ENCODE data around the gene VSTM2L.
A peak's percentile ranks its signal among the peaks of the same experiment; 100 is the strongest.

Gene VSTM2L

DNA sequence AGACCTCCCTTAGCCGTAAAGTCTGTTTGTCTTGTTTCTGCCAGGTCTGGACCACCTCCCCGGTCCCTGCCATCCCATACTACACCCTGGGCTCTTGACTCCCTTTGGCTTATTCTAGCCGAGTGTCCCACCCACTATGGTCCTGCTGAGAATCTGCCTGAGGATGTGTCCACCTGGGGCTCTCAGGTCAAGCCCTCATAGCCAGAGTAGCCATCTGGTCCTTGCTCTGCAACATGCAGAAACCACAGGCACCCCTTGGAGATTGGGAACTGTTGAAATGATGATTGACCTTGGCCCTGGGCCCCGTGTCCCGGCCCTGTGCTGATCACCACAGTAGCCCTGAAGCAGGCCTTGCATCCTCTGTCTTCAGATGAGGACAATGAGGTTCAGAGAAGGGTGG, 44.0 kb downstream of the VSTM2L start:
- H3K4me3 ChIP-seq (ENCODE audit: control insufficient read depth, low read depth, low read length) = no peak overlapping the region
- TF ChIP-seq, protein P1, sequence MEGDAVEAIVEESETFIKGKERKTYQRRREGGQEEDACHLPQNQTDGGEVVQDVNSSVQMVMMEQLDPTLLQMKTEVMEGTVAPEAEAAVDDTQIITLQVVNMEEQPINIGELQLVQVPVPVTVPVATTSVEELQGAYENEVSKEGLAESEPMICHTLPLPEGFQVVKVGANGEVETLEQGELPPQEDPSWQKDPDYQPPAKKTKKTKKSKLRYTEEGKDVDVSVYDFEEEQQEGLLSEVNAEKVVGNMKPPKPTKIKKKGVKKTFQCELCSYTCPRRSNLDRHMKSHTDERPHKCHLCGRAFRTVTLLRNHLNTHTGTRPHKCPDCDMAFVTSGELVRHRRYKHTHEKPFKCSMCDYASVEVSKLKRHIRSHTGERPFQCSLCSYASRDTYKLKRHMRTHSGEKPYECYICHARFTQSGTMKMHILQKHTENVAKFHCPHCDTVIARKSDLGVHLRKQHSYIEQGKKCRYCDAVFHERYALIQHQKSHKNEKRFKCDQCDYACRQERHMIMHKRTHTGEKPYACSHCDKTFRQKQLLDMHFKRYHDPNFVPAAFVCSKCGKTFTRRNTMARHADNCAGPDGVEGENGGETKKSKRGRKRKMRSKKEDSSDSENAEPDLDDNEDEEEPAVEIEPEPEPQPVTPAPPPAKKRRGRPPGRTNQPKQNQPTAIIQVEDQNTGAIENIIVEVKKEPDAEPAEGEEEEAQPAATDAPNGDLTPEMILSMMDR (conservative IDR thresholded peaks at IDR 0.05; ENCODE audit: control insufficient read depth, insufficient read depth, low read depth, low read length) = no peak
- DNase-seq (ENCODE audit: low read depth) = no peak

DNA sequence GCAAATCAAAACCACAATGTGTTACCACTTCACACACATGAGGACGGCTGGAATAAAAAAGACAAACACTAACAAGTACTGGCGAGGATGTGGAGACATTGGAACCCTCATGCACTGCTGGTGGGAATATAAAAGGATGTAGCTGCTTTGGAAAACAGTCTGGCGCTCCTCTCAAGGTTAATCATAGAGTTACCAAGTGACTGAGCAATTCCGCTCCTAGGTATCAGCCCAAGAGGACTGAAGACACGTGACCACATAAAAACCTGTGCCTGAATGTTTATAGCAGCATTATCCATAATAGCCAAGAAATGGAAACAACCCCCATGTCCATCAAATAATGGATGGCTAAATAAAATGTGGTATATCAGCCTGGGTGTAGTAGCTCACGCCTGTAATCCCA, 45.0 kb downstream of the VSTM2L start:
- DNase-seq (ENCODE audit: low read depth) = no peak
- TF ChIP-seq, protein P1 (conservative IDR thresholded peaks at IDR 0.05; ENCODE audit: control insufficient read depth, insufficient read depth, low read depth, low read length) = no peak
- H3K4me3 ChIP-seq (ENCODE audit: control insufficient read depth, low read depth, low read length) = no peak overlapping the region

- TF ChIP-seq, protein P1 (conservative IDR thresholded peaks at IDR 0.05; ENCODE audit: control insufficient read depth, insufficient read depth, low read depth, low read length) = no peak
- peak; percentile 46 for DNase-seq (ENCODE audit: low read depth)
- no peak overlapping the region for H3K4me3 ChIP-seq (ENCODE audit: control insufficient read depth, low read depth, low read length)
Observed at GRCh38 chr20:37948956-37949355, 46.0 kb downstream of the VSTM2L start.

DNA sequence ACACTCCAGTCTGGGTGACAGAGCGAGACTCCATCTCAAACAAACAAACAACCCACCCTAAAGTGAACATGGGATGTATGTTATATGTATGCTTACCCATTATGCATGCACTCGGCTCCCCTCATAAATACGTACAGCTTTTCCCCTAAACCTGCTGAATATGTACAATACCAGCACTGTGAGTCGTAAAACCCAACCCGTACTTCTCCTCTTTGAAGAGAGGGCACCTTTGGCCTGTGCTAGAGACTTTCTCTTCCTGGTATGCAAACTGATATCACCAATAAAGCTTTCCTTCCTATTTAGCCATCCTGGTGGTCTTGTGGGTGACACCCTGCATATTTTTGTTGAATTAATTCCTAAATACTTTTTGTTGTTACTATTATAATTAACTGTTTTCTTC, 51.3 kb downstream of the VSTM2L start:
- H3K4me3 ChIP-seq (ENCODE audit: control insufficient read depth, low read depth, low read length) = no peak overlapping the region
- TF ChIP-seq, protein P1 (conservative IDR thresholded peaks at IDR 0.05; ENCODE audit: control insufficient read depth, insufficient read depth, low read depth, low read length) = no peak
- no peak for DNase-seq (ENCODE audit: low read depth)

- H3K4me3 ChIP-seq (ENCODE audit: control insufficient read depth, low read depth, low read length) = no peak overlapping the region
- DNase-seq (ENCODE audit: low read depth) = no peak
- TF ChIP-seq, protein P1 (conservative IDR thresholded peaks at IDR 0.05; ENCODE audit: control insufficient read depth, insufficient read depth, low read depth, low read length) = no peak
Observed at GRCh38 chr20:37954626-37955025, 51.7 kb downstream of the VSTM2L start.

DNA sequence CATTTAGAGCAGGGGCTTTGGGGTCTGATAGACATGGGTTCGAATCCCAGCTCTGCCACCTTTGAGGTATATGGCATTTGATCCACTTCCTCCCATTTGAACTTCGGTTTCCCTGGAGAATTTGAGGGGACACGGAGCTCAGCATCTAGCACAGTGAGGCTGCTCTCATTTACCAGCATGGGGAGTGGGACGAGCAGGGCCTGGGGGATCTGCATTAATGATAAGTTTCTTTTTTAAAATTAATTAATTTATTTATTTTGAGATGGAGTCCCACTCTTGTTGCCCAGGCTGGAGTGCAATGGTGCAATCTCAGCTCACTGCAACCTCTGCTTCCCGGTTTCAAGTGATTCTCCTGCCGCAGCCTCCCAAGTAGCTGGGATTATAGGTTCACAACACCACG, 52.6 kb downstream of the VSTM2L start:
- no peak overlapping the region for H3K4me3 ChIP-seq (ENCODE audit: control insufficient read depth, low read depth, low read length)
- TF ChIP-seq, protein P1 (conservative IDR thresholded peaks at IDR 0.05; ENCODE audit: control insufficient read depth, insufficient read depth, low read depth, low read length) = no peak
- no peak for DNase-seq (ENCODE audit: low read depth)

- TF ChIP-seq, protein P1 (conservative IDR thresholded peaks at IDR 0.05; ENCODE audit: control insufficient read depth, insufficient read depth, low read depth, low read length) = no peak
- H3K4me3 ChIP-seq (ENCODE audit: control insufficient read depth, low read depth, low read length) = no peak overlapping the region
- DNase-seq (ENCODE audit: low read depth) = no peak
Observed at GRCh38 chr20:37956107-37956585, 53.2 kb downstream of the VSTM2L start.

All from fibroblast of mammary gland (primary cell).